Stomach (tissue), 9 donors: ENCODE data around the gene FBN2. TPM values are rescaled to one million over a fixed set of nuclear protein-coding genes. Genes with fewer than 3 reads are reported as not detected.

Experiments used
- DNase-seq, 2 donors: peaks; one replicate each; pipeline versions ENCODE4 v3.0.0 to v3.0.0-alpha.2; 2013 to 2019
- H3K27ac ChIP-seq, 5 donors: fragments of 200-600 bp in 4 of 5; sonication (generic) in 4 of 5; one replicate each; pipeline ENCODE4 v1.5.1; 2013 to 2019; ENCODE audit warnings: mild to moderate bottlenecking in 1 of 5, moderate library complexity in 1 of 5
- H3K27me3 ChIP-seq, 3 donors: fragments of 200-600 bp; sonication (generic); one replicate each; pipeline ENCODE4 v1.5.1; 2017 to 2019; ENCODE audit warnings: mixed run types in 1 of 3
- H3K36me3 ChIP-seq, 4 donors: fragments of 200-600 bp; sonication (generic); 1 replicate in 3 of 4; 2 replicates in 1 of 4; pipeline ENCODE4 v1.5.1; 2016 to 2019
- H3K4me1 ChIP-seq, 4 donors: fragments of 200-600 bp; sonication (generic); one replicate each; pipeline ENCODE4 v1.5.1; 2016 to 2019
- H3K4me3 ChIP-seq, 4 donors: fragments of 200-600 bp; sonication (generic) in 3 of 4; one replicate each; pipeline ENCODE4 v1.5.1; 2016 to 2019; ENCODE audit warnings: mild to moderate bottlenecking in 1 of 4
- H3K9me3 ChIP-seq, 4 donors: fragments of 200-600 bp; sonication (generic); one replicate each; pipeline ENCODE4 v1.5.1; 2016 to 2019
- EP300 ChIP-seq: sonication (generic); formaldehyde crosslinking; IDR thresholded peaks from one replicate; pipeline ENCODE4 v1.6.1; 2017; ENCODE audit warnings: antibody characterized with exemption
- POLR2A ChIP-seq, 4 donors: fragments of 450-650 bp; IDR thresholded peaks; one replicate each; pipeline ENCODE4 v1.6.1; 2016; ENCODE audit warnings: antibody characterized with exemption in 4 of 4, control low read depth in 2 of 4, mild to moderate bottlenecking in 1 of 4, moderate library complexity in 1 of 4
- POLR2AphosphoS5 ChIP-seq, 3 donors: sonication (generic); formaldehyde crosslinking; IDR thresholded peaks; one replicate each; pipeline ENCODE4 v1.6.1; 2016; ENCODE audit warnings: antibody characterized with exemption in 3 of 3
- WGBS, 5 donors: extraction: QIAGEN DNeasy Blood & Tissue Kit in 3 of 5; methylation state at CpG; one replicate each; pipeline versions ENCODE4 v1.1.5 to v1.1.7; 2013 to 2018; 5-methylcytosine and 5-hydroxymethylcytosine counted together
- intact Hi-C: fragments of 100-400 bp; cut with DNase I; formaldehyde crosslinking; loops from one replicate; pipeline ENCODE4 v1.15.1; 2023; ENCODE audit warnings: low total_unique reads
- polyA plus RNA-seq, 3 donors: library from polyadenylated mRNA; stranded (reverse); fragments of 200-250 nt; gene quantifications; one replicate each; pipeline ENCODE4 v1.2.3, GENCODE V29; 2013
- total RNA-seq, 5 donors: library from RNA; depleted of rRNA; stranded (reverse); fragments of >200 nt; gene quantifications; one replicate each; pipeline versions ENCODE4 v1.1.0 to v1.2.3, GENCODE V29; 2014 to 2016
- TF ChIP-seq, protein P1 (sequence below), 7 experiments: fragments of 450-650 bp in 4 of 7; fragments of 200-600 bp in 3 of 7; sonication (generic) in 3 of 7; IDR thresholded peaks; one replicate each; pipeline ENCODE4 v1.5.1; 2016 to 2019; ENCODE audit warnings: antibody characterized with exemption in 7 of 7, control low read depth in 2 of 7, mild to moderate bottlenecking in 1 of 7
- donor health status: healthy with polysubstance abuse.
- donor health status: Bipolar disorder and iron deficiency.
- donor health status: healthy.

FBN2 gene
- total and polyA plus RNA-seq, 8 donors, result under 0.01 to 42.8 (median 1.9) TPM

DNA sequence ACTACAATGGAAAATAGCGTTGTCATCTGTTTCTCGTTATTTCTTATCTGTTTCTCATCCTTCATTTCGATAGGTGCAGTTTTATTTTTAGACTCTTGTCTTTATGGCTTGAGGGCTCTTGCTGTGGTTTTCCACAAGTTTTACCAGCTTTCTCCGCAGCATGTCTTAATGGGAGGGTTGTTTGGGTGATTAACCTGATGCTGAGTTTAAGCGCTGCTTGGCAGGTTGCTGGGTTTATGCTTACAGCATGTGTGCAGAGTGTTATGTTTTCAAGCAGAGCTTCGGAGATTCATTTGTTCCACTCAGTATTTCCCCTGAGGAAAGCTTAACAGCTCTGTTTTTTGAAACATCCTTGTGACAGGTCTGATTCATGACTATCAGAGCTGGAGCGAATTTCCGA lies 300.5 kb downstream of the FBN2 start:
- H3K9me3 ChIP-seq, result no peaks in the 10 kb centered on the region
- 70 to 84% (median 75%) methylated on average over 8 of the region's 8 CpGs for WGBS, 5 donors
- intact Hi-C loops, result no loop called here
- no peaks in the 10 kb centered on the region for H3K36me3 ChIP-seq
- no peaks in the 10 kb centered on the region for H3K4me1 ChIP-seq
- no peak for TF ChIP-seq POLR2A (IDR thresholded peaks at IDR 0.05)
- TF ChIP-seq POLR2AphosphoS5 (IDR thresholded peaks at IDR 0.05), result no peak
- TF ChIP-seq EP300, result no peak
- TF ChIP-seq, protein P1, sequence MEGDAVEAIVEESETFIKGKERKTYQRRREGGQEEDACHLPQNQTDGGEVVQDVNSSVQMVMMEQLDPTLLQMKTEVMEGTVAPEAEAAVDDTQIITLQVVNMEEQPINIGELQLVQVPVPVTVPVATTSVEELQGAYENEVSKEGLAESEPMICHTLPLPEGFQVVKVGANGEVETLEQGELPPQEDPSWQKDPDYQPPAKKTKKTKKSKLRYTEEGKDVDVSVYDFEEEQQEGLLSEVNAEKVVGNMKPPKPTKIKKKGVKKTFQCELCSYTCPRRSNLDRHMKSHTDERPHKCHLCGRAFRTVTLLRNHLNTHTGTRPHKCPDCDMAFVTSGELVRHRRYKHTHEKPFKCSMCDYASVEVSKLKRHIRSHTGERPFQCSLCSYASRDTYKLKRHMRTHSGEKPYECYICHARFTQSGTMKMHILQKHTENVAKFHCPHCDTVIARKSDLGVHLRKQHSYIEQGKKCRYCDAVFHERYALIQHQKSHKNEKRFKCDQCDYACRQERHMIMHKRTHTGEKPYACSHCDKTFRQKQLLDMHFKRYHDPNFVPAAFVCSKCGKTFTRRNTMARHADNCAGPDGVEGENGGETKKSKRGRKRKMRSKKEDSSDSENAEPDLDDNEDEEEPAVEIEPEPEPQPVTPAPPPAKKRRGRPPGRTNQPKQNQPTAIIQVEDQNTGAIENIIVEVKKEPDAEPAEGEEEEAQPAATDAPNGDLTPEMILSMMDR (IDR thresholded peaks at IDR 0.05), result no peak
- no peak overlapping the region for H3K27ac ChIP-seq
- peak in 1 of 2 donors; percentile 63 for DNase-seq
- no peak overlapping the region for H3K4me3 ChIP-seq
- H3K27me3 ChIP-seq, result no peaks in the 10 kb centered on the region

DNA sequence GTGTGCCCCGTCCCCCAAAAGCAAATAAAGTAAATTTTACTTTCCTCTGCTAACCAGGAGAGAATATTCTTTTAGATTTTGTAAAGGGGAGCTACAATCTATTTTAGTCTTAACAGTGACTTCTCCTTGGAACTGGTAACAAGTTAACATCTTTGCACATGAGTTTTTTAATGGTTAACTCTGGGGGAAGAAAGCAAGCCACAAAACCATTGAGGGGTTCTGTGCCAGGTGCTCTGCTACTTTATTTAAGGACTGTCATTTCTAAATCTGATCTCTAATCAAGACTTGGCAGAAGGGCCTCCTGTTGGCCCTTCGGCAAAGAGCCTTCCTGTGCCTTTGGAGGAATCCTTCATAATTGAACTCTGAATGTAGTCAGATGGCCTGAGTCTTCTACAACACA lies 301.0 kb downstream of the FBN2 start:
- WGBS, 5 donors, result 67 to 78% (median 73%) methylated on average over 2 of the region's 2 CpGs
- no peak for DNase-seq
- no peaks in the 10 kb centered on the region for H3K4me1 ChIP-seq
- no peaks in the 10 kb centered on the region for H3K27me3 ChIP-seq
- no peaks in the 10 kb centered on the region for H3K9me3 ChIP-seq
- intact Hi-C loops, result no loop called here
- TF ChIP-seq, protein P1 (IDR thresholded peaks at IDR 0.05), result no peak
- TF ChIP-seq EP300, result no peak
- H3K36me3 ChIP-seq, result no peaks in the 10 kb centered on the region
- H3K27ac ChIP-seq, result no peak overlapping the region
- no peak overlapping the region for H3K4me3 ChIP-seq

DNA sequence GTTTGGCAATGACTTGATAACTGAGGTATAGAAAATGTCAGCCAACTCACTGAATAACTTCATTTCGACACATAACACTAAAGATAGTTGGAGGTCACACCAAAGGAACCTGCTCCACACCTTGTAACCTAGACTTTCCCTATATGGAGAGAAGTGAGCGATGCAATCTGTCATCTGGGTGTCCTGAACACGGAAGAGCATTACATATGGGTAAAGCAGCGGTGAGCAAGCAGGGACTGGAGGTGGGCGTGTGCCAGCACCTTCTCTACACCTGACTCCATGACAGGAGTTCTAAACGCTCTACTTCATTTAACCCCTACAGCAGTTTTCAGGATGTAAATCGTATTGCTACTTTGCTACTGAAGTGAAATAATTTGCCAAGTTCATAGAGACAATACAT lies 301.7 kb downstream of the FBN2 start:
- Histone ChIP-seq H3K4me3 (no peak overlapping the region), H3K9me3 (no peaks in the 10 kb centered on the region), H3K36me3 (no peaks in the 10 kb centered on the region), H3K4me1 (no peaks in the 10 kb centered on the region), H3K27me3 (no peaks in the 10 kb centered on the region), H3K27ac (no peak overlapping the region)
- no peak for DNase-seq
- 81 to 88% (median 86%) methylated on average over 7 of the region's 7 CpGs for WGBS, 5 donors
- TF ChIP-seq, protein P1 (IDR thresholded peaks at IDR 0.05), result no peak
- TF ChIP-seq POLR2AphosphoS5 (IDR thresholded peaks at IDR 0.05) (no peak), POLR2A (IDR thresholded peaks at IDR 0.05) (no peak), EP300 (no peak)
- intact Hi-C loops, result no loop called here

DNA sequence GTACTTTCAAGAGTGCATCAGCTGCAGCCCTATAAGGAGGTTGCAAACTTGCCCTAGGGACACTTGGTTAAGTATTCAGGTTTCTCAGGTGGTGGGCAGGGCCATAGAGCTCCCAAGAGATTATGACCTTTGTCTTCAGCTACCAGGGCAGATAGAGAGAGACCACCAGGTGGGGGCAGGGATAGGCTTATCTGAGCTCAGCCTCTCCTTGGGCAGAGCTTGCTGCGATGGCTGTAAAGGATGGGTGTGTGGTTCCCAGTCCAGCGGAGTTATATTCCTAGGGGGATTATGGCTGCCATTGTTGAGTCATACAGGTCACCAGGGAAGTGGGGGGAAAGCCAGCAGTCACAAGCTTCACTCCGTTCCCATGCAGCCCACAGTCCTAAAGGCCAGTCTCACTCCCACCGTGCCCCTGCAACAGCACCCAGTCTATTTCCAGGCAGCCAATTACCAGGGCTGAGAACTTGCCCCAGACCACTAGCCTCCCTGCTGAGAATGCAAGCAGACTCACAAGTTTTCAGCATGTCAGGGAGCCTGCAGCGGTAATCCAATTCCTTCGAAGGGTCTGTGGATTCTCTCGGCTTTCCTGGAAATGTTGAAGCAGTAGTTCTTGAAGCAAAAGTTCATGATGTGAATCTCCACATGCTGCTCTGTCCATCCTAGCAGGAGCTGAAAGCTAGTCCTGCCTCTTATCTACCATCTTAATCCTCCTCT lies 303.0 kb downstream of the FBN2 start:
- intact Hi-C loops, result no loop called here
- Histone ChIP-seq H3K4me3 (no peak overlapping the region), H3K4me1 (no peaks in the 10 kb centered on the region), H3K36me3 (no peaks in the 10 kb centered on the region), H3K27me3 (no peaks in the 10 kb centered on the region), H3K9me3 (no peaks in the 10 kb centered on the region), H3K27ac (no peak overlapping the region)
- TF ChIP-seq POLR2A (IDR thresholded peaks at IDR 0.05) (no peak), EP300 (no peak), POLR2AphosphoS5 (IDR thresholded peaks at IDR 0.05) (no peak)
- TF ChIP-seq, protein P1 (IDR thresholded peaks at IDR 0.05), result no peak
- WGBS, 5 donors, result 90 to 99% (median 92%) methylated on average over 6 to 7 of the region's 7 CpGs
- no peak for DNase-seq
